ENCODE results near the gene AP3D1.

AP3D1 gene

GRCh38 chr19:2061495-2062388 lies 89.6 kb downstream of the AP3D1 start:
- peak; percentile 99 for DNase-seq (ENCODE audit: low spot score)

DNA sequence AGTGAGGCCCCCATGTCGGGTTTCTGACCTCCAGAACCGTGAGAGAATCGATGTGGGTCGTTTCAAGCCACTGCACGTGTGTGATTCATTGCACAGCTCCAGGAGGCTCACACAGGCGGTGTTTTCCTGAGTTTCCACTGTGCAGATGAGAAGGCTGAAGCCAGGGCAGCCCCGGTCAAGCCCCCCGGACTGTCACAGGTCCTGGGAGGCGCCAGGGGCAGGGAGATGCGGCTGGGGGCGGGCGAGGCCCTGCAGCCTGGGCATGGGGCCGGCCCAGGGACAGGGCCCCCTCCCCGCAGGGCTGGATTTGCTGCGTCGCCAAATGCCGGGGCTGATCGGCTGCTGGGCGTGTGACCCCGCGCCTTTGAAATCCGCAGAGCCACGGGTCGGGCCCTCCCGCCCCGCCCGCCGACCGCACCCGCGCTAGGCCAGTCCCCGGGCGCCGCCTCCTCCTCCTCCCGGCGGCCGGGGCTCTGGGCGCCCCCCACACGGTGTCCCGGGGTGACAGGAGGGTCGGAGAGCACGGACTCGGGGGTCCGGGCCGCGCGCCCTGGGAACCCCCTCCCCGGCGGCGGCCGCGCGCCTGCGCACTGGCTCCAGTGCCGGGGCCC lies 90.4 kb downstream of the AP3D1 start:
- peak; percentile 67 for DNase-seq (ENCODE audit: low spot score)

GRCh38 chr19:2059422-2060201 lies 91.8 kb downstream of the AP3D1 start:
- no peak for DNase-seq (ENCODE audit: low spot score)

DNA sequence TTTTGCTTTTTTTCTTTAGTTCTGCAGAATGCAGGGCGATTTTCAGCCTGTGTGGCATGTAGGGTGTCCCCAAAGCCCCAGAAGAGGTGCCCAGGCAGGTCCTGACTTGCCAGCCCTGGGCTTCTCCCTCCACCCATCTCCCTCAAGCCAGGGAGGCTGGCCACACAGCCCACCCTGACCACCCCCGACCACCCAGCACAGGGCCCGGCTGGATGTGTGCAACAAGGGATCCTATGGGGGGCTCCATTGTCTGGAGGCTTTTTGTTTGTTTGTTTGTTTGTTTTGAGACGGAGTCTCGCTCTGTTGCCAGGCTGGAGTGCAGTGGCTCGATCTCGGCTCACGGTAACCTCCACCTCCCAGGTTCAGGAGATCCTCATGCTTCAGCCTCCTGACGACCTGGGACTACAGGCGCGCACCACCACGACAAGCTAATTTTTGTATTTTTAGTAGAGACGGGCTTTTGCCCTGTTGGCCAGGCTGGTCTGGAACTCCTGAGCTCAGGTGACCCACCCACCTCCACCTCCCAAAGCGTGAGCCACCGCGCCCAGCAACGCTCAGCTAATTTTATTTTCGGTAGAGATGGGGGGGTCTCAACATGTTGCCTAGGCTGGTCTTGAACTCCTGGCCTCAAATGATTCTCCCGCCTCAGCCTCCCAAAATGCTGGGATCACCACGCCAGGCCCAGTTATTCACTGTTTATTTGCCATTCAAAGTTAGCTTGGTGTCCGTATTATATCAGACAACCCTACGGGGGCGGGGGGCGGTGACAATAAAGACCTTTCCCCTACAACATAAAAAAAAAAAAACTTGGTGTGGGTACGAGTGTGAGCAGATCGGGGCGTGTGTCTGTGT lies 92.6 kb downstream of the AP3D1 start:
- no peak for DNase-seq (ENCODE audit: low spot score)

DNA sequence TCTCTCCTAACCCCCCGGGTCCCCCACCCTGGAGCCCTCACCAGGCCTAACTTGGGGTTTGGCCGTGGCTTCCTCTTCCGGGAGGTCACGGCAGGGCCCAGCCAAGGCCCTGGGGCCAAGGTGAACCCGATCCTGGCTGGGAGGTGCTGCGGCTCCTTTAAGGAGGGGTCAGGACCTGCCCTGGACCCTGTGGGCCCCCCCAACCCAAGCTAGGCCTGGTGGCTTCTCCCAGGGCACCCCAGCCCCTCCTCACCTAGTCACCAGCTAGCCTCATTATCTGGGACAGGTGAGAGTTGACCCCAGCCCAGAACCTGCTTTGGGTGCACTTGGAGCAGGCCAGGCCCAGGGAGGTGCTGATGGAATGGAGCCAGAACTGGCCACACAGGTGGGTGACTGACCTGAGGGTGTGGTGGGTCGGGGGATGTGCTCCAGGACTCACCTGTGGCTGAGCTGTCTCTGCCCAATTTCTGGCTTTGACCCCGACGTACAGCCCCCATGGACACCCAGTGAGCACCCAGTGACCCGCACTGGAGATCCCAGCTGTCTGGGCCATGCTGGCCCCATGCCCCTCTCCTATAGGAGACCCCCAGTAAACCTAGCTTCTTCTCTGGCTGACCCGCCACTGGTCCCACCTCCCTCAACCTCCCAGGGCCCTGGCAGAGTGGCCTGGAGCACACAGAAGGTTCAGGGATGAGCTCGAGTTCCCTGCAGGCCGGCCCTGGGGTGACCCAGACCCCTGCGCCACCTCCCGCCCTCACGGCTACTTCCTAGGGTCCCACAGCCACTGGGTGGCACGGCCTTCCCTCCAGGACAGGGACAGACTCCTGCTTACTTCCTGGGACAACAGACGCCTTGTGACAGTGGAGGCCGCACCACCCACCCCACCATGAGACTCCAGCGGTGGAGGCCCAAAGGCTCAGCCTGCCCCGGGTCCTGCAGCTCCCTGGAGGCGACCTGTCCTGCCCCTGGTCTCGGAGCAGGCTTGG lies 93.6 kb downstream of the AP3D1 start:
- DNase-seq (ENCODE audit: low spot score), result no peak

DNA sequence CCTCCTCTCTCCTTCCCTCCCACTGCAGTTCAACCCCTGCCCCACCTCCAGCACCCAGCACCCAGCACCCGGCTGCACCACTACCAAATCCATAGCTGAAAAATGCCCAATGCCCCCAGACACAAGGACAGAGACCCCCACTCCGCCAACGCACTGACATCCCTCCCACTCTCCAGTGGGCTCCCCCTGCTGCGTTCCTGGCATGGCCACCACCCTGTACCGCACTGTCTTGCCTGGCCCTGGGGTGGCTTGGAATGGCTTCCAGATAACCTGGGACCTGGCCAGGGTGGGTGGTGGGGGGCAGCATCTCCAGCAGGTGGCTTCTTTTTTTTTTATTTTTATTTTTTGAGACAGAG lies 94.6 kb downstream of the AP3D1 start:
- no peak for DNase-seq (ENCODE audit: low spot score)

- DNase-seq (ENCODE audit: low spot score), result no peak
Observed at GRCh38 chr19:2055931-2056836, 95.2 kb downstream of the AP3D1 start.

DNA sequence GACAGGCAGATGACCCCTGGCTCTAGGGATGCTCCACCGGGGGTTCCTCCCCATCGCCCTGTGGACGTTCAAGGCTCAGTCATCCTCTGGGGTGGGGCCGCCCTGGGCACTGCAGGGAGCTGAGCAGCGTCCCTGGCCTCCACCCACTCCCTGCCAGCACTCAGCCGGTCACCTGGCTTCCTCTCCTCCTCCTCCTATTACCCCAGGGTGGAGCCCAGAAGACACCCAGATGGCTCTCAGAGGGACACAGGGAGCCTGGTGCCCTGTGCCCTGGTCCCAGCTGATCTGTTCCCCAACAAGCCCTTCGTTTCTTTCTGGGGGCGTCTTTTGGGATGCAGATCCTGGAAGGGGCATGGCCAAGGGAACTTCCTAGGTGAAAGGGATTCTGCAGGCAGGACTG lies 96.6 kb downstream of the AP3D1 start:
- DNase-seq (ENCODE audit: low spot score), result no peak

- no peak for DNase-seq (ENCODE audit: low spot score)
Observed at GRCh38 chr19:2053601-2054389, 97.6 kb downstream of the AP3D1 start.

GRCh38 chr19:2051773-2052704 lies 99.3 kb downstream of the AP3D1 start:
- peak; percentile 77 for DNase-seq (ENCODE audit: low spot score)

- peak; percentile 92 for DNase-seq (ENCODE audit: low spot score)
Observed at GRCh38 chr19:2050991-2051772, 100.2 kb downstream of the AP3D1 start, which contains the start of gene MKNK2. TSS of gene MKNK2 (minus strand) at chr19:2051244. CDS start at chr19:2050851, 393 bp downstream.
